Common myeloid progenitor, CD34-positive (primary cell): ENCODE results near the gene PLEKHB1.

ENCODE experiments used
- CTCF ChIA-PET: fragments of 350-600 bp; sonication (Branson Sonifier 250); formaldehyde crosslinking; loops from one replicate; lab custom pipeline; 2021; ENCODE audit warnings: antibody characterized with exemption; lab: Charles Lee
- POLR2A ChIA-PET: fragments of 350-600 bp; sonication (Branson Sonifier 250); formaldehyde crosslinking; loops from one replicate; lab custom pipeline; 2021; ENCODE audit warnings: antibody characterized with exemption; lab: Charles Lee
- DNase-seq, 3 donors: peaks; one replicate each; pipeline versions ENCODE4 v3.0.0 to v3.0.0-alpha.2; 2013
- H3K27ac ChIP-seq, 2 experiments: 1 replicate in 1 of 2; 2 replicates in 1 of 2; pipeline ENCODE4 v1.7.0; 2013; ENCODE audit warnings: inconsistent platforms in 2 of 2, low read length in 2 of 2, mild to moderate bottlenecking in 2 of 2, low read depth in 1 of 2, moderate library complexity in 1 of 2; ENCODE audit not compliant: severe bottlenecking in 2 of 2, insufficient read depth in 1 of 2, poor library complexity in 1 of 2
- H3K27me3 ChIP-seq, 5 experiments: replicated peaks in 2 of 5; 1 replicate in 3 of 5; 2 replicates in 2 of 5; pipeline versions ENCODE4 v1.6.1 to v1.7.0; 2013; ENCODE audit warnings: low read length in 4 of 5, mild to moderate bottlenecking in 2 of 5, moderate library complexity in 2 of 5, inconsistent platforms in 1 of 5; ENCODE audit not compliant: insufficient read depth in 5 of 5, control insufficient read depth in 4 of 5
- H3K36me3 ChIP-seq, 4 experiments: 1 replicate in 2 of 4; 2 replicates in 2 of 4; pipeline versions ENCODE4 v1.6.1 to v1.7.0; 2013; ENCODE audit warnings: low read length in 3 of 4, control low read depth in 1 of 4, mild to moderate bottlenecking in 1 of 4; ENCODE audit not compliant: control insufficient read depth in 4 of 4, insufficient read depth in 4 of 4
- H3K4me1 ChIP-seq, 4 experiments: 1 replicate in 3 of 4; 2 replicates in 1 of 4; pipeline versions ENCODE4 v1.6.1 to v1.7.1; 2013; ENCODE audit warnings: low read length in 3 of 4, mild to moderate bottlenecking in 3 of 4, control low read depth in 1 of 4, inconsistent platforms in 1 of 4, moderate library complexity in 1 of 4; ENCODE audit not compliant: control insufficient read depth in 4 of 4, insufficient read depth in 4 of 4; ENCODE audit errors: control extremely low read depth in 1 of 4
- H3K4me3 ChIP-seq, 7 experiments: 1 replicate in 4 of 7; 2 replicates in 3 of 7; pipeline versions ENCODE4 v1.5.1 to v1.7.0; 2013; ENCODE audit warnings: mild to moderate bottlenecking in 7 of 7, low read length in 6 of 7, moderate library complexity in 6 of 7, inconsistent platforms in 2 of 7, low read depth in 2 of 7, control low read depth in 1 of 7; ENCODE audit not compliant: insufficient read depth in 4 of 7, control insufficient read depth in 1 of 7; ENCODE audit errors: extremely low read depth in 1 of 7
- H3K9me3 ChIP-seq, 5 experiments: 1 replicate in 4 of 5; 2 replicates in 1 of 5; pipeline versions ENCODE4 v1.6.1 to v1.7.1; 2013; ENCODE audit warnings: low read length in 4 of 5, mild to moderate bottlenecking in 2 of 5, inconsistent platforms in 1 of 5, low read depth in 1 of 5, moderate library complexity in 1 of 5; ENCODE audit not compliant: control insufficient read depth in 4 of 5, insufficient read depth in 2 of 5; ENCODE audit errors: control extremely low read depth in 1 of 5
- WGBS: methylation state at CpG from one replicate; pipeline ENCODE4 v1.1.5; 2013; ENCODE audit not compliant: insufficient coverage; 5-methylcytosine and 5-hydroxymethylcytosine counted together

The PLEKHB1 gene

DNA sequence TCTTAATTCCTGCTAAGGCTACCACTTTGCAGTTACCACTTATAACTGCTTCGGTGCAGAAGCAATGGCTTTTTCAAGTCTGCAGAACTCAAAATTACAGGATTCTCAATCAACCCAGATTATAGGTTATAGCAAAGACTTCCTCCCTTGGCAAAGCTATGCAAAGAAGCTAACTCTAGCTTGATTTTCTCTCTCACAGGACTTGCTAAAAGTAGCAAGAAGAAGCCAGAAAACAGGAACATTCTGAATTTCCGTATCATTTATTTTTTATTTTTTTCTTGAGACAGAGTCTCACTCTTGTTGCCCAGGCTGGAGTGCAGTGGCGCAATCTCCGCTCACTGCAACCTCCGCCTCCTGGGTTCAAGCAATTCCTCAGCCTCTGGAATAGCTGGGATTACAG is 10.7 kb upstream of the PLEKHB1 start:
- POLR2A ChIA-PET: no interaction called here
- 96% methylated on average over 5 of the region's 5 CpGs for whole genome bisulfite sequencing

DNA sequence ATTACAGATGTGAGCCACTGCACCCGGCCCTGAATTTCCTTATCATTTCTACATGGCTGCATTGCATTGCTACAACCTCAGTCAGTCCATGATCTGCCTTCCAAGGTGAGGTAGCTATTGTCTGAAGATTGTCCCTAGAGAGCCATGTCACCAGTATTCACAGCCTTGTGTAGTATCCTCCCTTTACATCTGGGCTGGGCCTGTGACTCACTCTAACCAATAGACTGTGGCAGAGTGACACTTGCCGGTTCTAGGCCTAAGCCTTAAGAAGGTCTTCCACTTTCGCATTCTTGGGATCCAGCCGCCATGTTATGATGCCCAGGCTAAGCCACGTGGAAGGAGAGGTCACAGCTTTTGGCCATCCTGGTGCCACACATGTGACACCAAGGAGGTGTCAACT is 10.1 kb upstream of the PLEKHB1 start:
- CTCF ChIA-PET: interaction anchor here (5.1 kb wide), 1 partner anchor 10 kb away, joined by 29 read pairs; no protein-coding TSS in a partner anchor
- POLR2A ChIA-PET: no interaction called here
- H3K36me3 ChIP-seq: no peaks in the 10 kb centered on the region
- H3K27ac ChIP-seq: no peak overlapping the region
- WGBS: 97% methylated on average over 5 of the region's 5 CpGs
- peaks cover 0 to 5% (median 3%) of the 10 kb centered on the region in 4 experiments for H3K4me1 ChIP-seq
- no peak for DNase-seq
- no peak overlapping the region for H3K4me3 ChIP-seq
- H3K27me3 ChIP-seq: no peaks in the 10 kb centered on the region
- H3K9me3 ChIP-seq: peaks cover 0 to 9% (median 0%) of the 10 kb centered on the region in 5 experiments

More for the DNA sequence above, 10.7 kb upstream of the PLEKHB1 start:
- peaks cover 0 to 5% (median 3%) of the 10 kb centered on the region in 4 experiments for H3K4me1 ChIP-seq
- H3K4me3 ChIP-seq: no peak overlapping the region
- H3K9me3 ChIP-seq: peaks cover 0 to 9% (median 0%) of the 10 kb centered on the region in 5 experiments
- CTCF ChIA-PET: interaction anchor here (5.1 kb wide), 1 partner anchor 10 kb away, joined by 29 read pairs; no protein-coding TSS in a partner anchor
- DNase-seq: no peak
- H3K36me3 ChIP-seq: no peaks in the 10 kb centered on the region
- no peak overlapping the region for H3K27ac ChIP-seq
- no peaks in the 10 kb centered on the region for H3K27me3 ChIP-seq

DNA sequence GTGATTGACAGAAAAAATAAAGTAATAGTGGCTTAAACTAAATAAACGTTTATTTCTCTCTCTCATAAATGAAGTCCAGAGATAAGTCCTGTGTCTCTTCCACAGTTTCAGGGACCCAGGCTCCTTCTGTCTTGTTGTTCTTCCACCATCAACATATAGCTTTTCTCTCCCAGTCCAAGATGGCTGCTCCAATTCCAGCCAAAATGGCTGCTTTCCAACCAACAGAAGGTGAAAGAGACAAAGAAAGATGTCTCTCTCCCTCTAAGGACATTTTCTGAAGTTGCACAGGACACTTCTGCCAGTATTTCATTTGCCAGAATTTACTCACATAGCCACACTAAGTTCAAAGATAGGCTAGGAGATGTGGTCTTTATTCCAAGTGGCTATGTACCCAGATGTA is 9.4 kb upstream of the PLEKHB1 start:
- CTCF ChIA-PET: interaction anchor here (5.1 kb wide), 1 partner anchor 11 kb away, joined by 29 read pairs; no protein-coding TSS in a partner anchor
- no peak for DNase-seq

DNA sequence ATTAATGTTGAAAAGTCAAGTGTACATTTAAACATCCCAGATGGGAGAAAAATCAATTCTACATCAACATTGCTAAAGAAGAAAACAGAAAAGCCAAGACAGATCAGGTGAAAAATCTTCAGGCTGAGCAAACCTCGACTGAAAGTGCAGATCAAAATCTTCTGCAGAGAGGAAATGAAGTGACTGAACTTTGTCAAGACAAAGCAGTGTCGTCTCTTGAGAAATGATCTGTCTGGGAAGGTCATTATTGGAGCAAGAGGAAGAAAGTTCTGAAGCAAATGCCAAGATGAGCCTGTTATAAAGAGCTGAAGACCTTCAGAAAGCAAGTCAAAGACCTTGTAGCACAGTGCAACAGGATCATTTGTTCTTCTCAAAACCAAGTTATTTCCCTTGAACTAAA is 5.8 kb upstream of the PLEKHB1 start:
- H3K27ac ChIP-seq: no peak overlapping the region
- 48% methylated on average over 2 of the region's 2 CpGs for WGBS
- POLR2A ChIA-PET: no interaction called here

More for the DNA sequence above, 9.4 kb upstream of the PLEKHB1 start:
- H3K36me3 ChIP-seq: no peaks in the 10 kb centered on the region
- H3K27me3 ChIP-seq: no peaks in the 10 kb centered on the region
- peaks cover 0 to 5% (median 3%) of the 10 kb centered on the region in 4 experiments for H3K4me1 ChIP-seq
- H3K4me3 ChIP-seq: no peak overlapping the region
- no peak overlapping the region for H3K27ac ChIP-seq
- peaks cover 0 to 7% (median 0%) of the 10 kb centered on the region in 5 experiments for H3K9me3 ChIP-seq
- POLR2A ChIA-PET: no interaction called here
- 86% methylated on average over 1 of the region's 1 CpG for WGBS

DNA sequence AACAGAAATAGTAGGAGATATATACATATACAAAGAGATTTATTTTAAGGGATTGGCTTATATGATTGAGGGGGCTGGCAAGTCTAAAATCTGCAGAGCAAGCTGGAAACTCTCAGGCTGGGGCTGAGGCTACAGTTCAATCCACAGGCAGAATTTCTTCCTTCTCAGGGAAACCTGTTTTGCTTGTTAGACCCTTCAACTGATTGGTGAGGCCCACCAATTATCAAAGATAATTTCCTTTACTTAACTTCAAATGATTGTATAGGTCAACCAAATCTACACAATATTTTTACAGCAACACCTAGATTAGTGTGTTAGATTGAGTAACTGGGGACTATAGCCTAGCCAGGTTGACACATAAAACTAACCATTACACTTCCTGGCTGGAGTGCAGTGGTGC is 4.7 kb upstream of the PLEKHB1 start:
- H3K27ac ChIP-seq: no peak overlapping the region
- DNase-seq: no peak
- H3K9me3 ChIP-seq: no peaks in the 10 kb centered on the region
- peaks cover 0 to 6% (median 0%) of the 10 kb centered on the region in 5 experiments for H3K27me3 ChIP-seq
- peaks cover 0 to 7% (median 2%) of the 10 kb centered on the region in 4 experiments for H3K4me1 ChIP-seq
- ChIA-PET POLR2A (no interaction called here), CTCF (interaction anchor here (0.6 to 1.4 kb wide), 2 partner anchors 25 to 55 kb away, joined by 3 read pairs; no protein-coding TSS in a partner anchor)
- H3K4me3 ChIP-seq: no peak overlapping the region
- H3K36me3 ChIP-seq: no peaks in the 10 kb centered on the region

More for the DNA sequence above, 5.8 kb upstream of the PLEKHB1 start:
- H3K9me3 ChIP-seq: no peaks in the 10 kb centered on the region
- DNase-seq: no peak
- no peak overlapping the region for H3K4me3 ChIP-seq
- H3K36me3 ChIP-seq: no peaks in the 10 kb centered on the region
- H3K27me3 ChIP-seq: peaks cover 0 to 1% (median 0%) of the 10 kb centered on the region in 5 experiments
- H3K4me1 ChIP-seq: peaks cover 0 to 6% (median 2%) of the 10 kb centered on the region in 4 experiments
- CTCF ChIA-PET: interaction anchor here (1.4 to 2.0 kb wide), 2 partner anchors 20 to 26 kb away, joined by 3 to 12 read pairs; no protein-coding TSS in a partner anchor

DNA sequence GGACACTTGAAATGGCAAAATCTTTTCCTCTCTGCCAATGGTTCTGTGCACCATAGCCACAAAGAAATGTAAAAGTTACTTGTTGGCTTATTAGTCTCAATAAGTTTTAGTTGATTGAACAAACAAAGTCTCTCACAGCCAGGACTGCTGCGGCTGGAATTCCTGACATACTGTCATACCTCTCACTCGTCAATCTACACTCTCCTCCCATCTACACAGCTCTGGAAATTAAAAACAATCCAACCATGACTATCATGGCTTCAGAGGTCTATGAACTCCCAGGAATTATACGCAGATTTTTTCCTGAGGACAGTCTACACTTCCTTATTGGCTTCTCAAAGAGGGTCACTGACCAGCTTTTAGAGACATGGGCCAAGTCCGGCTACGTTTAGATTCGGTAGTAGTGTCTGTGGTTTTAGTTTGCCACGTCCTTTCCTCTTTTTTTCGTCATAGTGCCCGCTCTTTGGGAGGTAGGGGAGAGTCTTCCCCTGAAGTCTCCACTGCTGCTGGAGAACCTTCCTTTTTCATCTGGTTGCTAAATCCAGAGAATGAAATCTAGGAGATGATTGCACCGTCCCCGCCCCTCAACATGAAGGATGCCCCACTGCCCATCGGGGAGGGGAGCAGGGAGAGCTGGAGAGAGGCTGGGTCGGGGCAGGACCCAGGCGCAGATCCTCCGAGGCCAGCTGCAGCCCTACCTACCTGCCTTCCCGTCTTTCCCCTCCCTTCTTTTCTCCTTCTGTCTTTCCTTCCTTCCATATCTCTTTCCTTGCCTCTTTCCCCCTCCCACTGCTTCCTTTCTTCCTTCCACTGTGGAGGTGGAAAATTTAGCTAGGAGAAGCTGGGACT is 1.0 kb upstream of the PLEKHB1 start:
- no peaks in the 10 kb centered on the region for H3K36me3 ChIP-seq
- peak in 2 of 3 donors; percentile 10 to 22 for DNase-seq
- H3K4me3 ChIP-seq: peak overlapping the region in 1 of 7 experiments; percentile 11
- no peak overlapping the region for H3K27ac ChIP-seq
- H3K4me1 ChIP-seq: peaks cover 0 to 12% (median 5%) of the 10 kb centered on the region in 4 experiments
- H3K9me3 ChIP-seq: no peaks in the 10 kb centered on the region
- ChIA-PET POLR2A (no interaction called here), CTCF (interaction anchor here (0.7 to 6.8 kb wide), 3 partner anchors 15 to 157 kb away, joined by 3 to 48 read pairs (median 4); no protein-coding TSS in a partner anchor)
- WGBS: 37% methylated on average over 8 of the region's 16 CpGs
- peaks cover 0 to 7% (median 0%) of the 10 kb centered on the region in 5 experiments for H3K27me3 ChIP-seq
